Fibroblast of lung (primary cell): ENCODE data around the gene SLC26A2.

Source experiments
- CTCF ChIP-seq, 2 donors: IDR thresholded peaks in 1 of 2; conservative IDR thresholded peaks in 1 of 2; 1 replicate in 1 of 2; 2 replicates in 1 of 2; pipeline ENCODE4 v1.5.1; 2011 to 2012; ENCODE audit warnings: low read length in 2 of 2, control low read depth in 1 of 2, inconsistent platforms in 1 of 2, low read depth in 1 of 2, mild to moderate bottlenecking in 1 of 2
- EZH2 ChIP-seq: IDR thresholded peaks from 2 replicates; pipeline ENCODE4 v1.5.1; 2012; ENCODE audit warnings: low read length, control low read depth, mild to moderate bottlenecking; ENCODE audit errors: missing control alignments

DNA sequence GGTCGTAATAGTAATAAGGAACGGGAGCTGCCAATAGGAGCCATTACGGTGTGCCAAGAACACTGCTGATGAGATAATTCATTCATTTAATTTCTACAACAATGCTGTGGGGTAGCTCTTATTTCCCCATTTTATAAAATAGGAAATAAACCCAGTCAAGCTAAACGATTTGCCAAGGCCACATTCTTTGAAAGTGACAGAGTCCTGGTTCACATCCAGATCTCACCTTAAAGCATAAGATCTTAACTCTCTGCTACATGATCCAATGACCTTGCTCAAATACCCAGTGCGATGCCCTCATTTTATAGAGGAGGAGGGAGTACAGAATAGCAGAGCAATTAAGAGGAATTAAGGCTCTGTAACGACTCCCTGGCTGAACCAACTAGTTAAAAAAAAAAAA, 21.0 kb upstream of the SLC26A2 start:
- no peak for TF ChIP-seq CTCF (conservative IDR thresholded peaks at IDR 0.05 in 1 of 2, IDR thresholded peaks at IDR 0.05 in 1 of 2; ENCODE audit: low read depth in 1 of 2, low read length in 2 of 2)
- TF ChIP-seq EZH2 = no peak
